Endothelial cell of umbilical vein (primary cell): ENCODE results near the gene ETV3L. TPM values are rescaled to one million over a fixed set of nuclear protein-coding genes. Genes with fewer than 3 reads are reported as not detected.

Experiments used
- BruUV-seq: library from RNA; stranded (reverse); fragments of 400-500 nt; replicated peaks from 2 replicates; lab custom pipeline; 2021; lab: Mats Ljungman, UMichigan
- CTCF ChIA-PET: fragments of 300-600, 350-600 bp; sonication (Branson Sonifier 250); formaldehyde crosslinking; loops from one replicate; lab custom pipeline; 2021; ENCODE audit warnings: antibody characterized with exemption, inconsistent platforms; lab: Charles Lee
- POLR2A ChIA-PET: fragments of 300-600, 350-600 bp; sonication (Branson Sonifier 250); formaldehyde crosslinking; loops from one replicate; lab custom pipeline; 2021; ENCODE audit warnings: antibody characterized with exemption, inconsistent platforms; lab: Charles Lee
- DNase-seq: peaks from one replicate; pipeline ENCODE4 v3.0.0-alpha.2; 2011; ENCODE audit warnings: low read depth, low spot score
- FAIRE-seq: peaks from 2 replicates; lab custom pipeline; 2011; peaks lifted over from hg19 to GRCh38; lab: Jason Lieb, UNC
- H2AFZ ChIP-seq: 2 replicates; pipeline ENCODE4 v1.6.0; 2012; ENCODE audit warnings: low read depth, low read length, control low read depth, inconsistent platforms
- H3K27ac ChIP-seq: 2 replicates; pipeline ENCODE4 v1.5.1; 2011; ENCODE audit warnings: low read depth, mild to moderate bottlenecking, control low read depth, low read length, moderate library complexity; ENCODE audit not compliant: insufficient read depth
- H3K27me3 ChIP-seq, 2 experiments: 2 replicates each; pipeline versions ENCODE4 v1.6.0 to v1.6.1; 2011; ENCODE audit warnings: low read length in 2 of 2, mixed read lengths in 1 of 2; ENCODE audit not compliant: control insufficient read depth in 2 of 2, insufficient read depth in 2 of 2
- H3K36me3 ChIP-seq, 2 experiments: 2 replicates in 1 of 2; 3 replicates in 1 of 2; pipeline ENCODE4 v1.5.1; 2011; ENCODE audit warnings: low read length in 2 of 2, mild to moderate bottlenecking in 1 of 2, moderate library complexity in 1 of 2; ENCODE audit not compliant: control insufficient read depth in 2 of 2, insufficient read depth in 2 of 2; ENCODE audit errors: extremely low read depth in 1 of 2
- H3K4me1 ChIP-seq: 3 replicates; pipeline ENCODE4 v1.5.1; 2011; ENCODE audit warnings: mild to moderate bottlenecking, low read length; ENCODE audit not compliant: control insufficient read depth, insufficient read depth; ENCODE audit errors: extremely low read depth
- H3K4me2 ChIP-seq: 2 replicates; pipeline ENCODE4 v1.6.1; 2011; ENCODE audit warnings: low read length, control low read depth, mixed read lengths; ENCODE audit not compliant: insufficient read depth
- H3K4me3 ChIP-seq, 3 experiments: fragments of 200-600 bp in 1 of 3; sonication (generic), shearing (Covaris generic) in 1 of 3; replicated peaks in 1 of 3; 2 replicates each; pipeline ENCODE4 v1.5.1; 2011 to 2016; ENCODE audit warnings: control low read depth in 3 of 3, low read length in 3 of 3, mild to moderate bottlenecking in 2 of 3, inconsistent platforms in 1 of 3, low read depth in 1 of 3, moderate library complexity in 1 of 3; ENCODE audit not compliant: insufficient read depth in 1 of 3
- H3K79me2 ChIP-seq: 2 replicates; pipeline ENCODE4 v1.6.0; 2012; ENCODE audit warnings: low read length, inconsistent platforms; ENCODE audit not compliant: control insufficient read depth, insufficient read depth
- H3K9ac ChIP-seq: replicated peaks from 2 replicates; pipeline ENCODE3; 2011; ENCODE audit warnings: low read length, control low read depth; ENCODE audit not compliant: insufficient read depth; ENCODE audit errors: extremely low read depth
- H3K9me1 ChIP-seq: replicated peaks from 3 replicates; pipeline ENCODE4 v1.6.0; 2011; ENCODE audit warnings: mild to moderate bottlenecking, low read length; ENCODE audit not compliant: control insufficient read depth, insufficient read depth; ENCODE audit errors: extremely low read depth
- H3K9me3 ChIP-seq: replicated peaks from 2 replicates; pipeline ENCODE4 v1.5.1; 2012; ENCODE audit warnings: low read length, inconsistent platforms; ENCODE audit not compliant: control insufficient read depth, insufficient read depth
- H4K20me1 ChIP-seq: replicated peaks from 2 replicates; pipeline ENCODE3; 2011; ENCODE audit warnings: mild to moderate bottlenecking, low read length; ENCODE audit not compliant: control insufficient read depth, insufficient read depth; ENCODE audit errors: extremely low read depth
- EZH2 ChIP-seq: IDR thresholded peaks from 2 replicates; pipeline ENCODE4 v1.6.1; 2012; ENCODE audit warnings: borderline replicate concordance, low read depth, mild to moderate bottlenecking, moderate library complexity, low read length, inconsistent platforms; ENCODE audit not compliant: severe bottlenecking
- FOS ChIP-seq: IDR thresholded peaks from 2 replicates; pipeline ENCODE4 v1.6.1; 2011; ENCODE audit warnings: mild to moderate bottlenecking, low read length, moderate library complexity, borderline replicate concordance; ENCODE audit not compliant: insufficient read depth
- GATA2 ChIP-seq: IDR thresholded peaks from 2 replicates; pipeline ENCODE4 v1.7.0; 2011; ENCODE audit warnings: low read depth, mild to moderate bottlenecking, moderate library complexity, mixed read lengths, low read length; ENCODE audit not compliant: insufficient read length, insufficient read depth
- JUN ChIP-seq: IDR thresholded peaks from 2 replicates; pipeline ENCODE4 v1.6.1; 2011; ENCODE audit warnings: borderline replicate concordance, low read depth; ENCODE audit not compliant: insufficient read length, insufficient read depth
- MYC ChIP-seq: IDR thresholded peaks from one replicate; pipeline ENCODE4 v1.6.1; 2011; ENCODE audit warnings: mild to moderate bottlenecking, low read depth, low read length
- POLR2A ChIP-seq: IDR thresholded peaks from 2 replicates; pipeline ENCODE4 v1.6.1; 2012; ENCODE audit warnings: low read depth, mild to moderate bottlenecking, control low read depth, low read length
- POLR2AphosphoS5 ChIP-seq: IDR thresholded peaks from 2 replicates; pipeline ENCODE4 v1.6.1; 2012; ENCODE audit warnings: low read depth, mild to moderate bottlenecking, control low read depth, low read length, moderate library complexity; ENCODE audit not compliant: insufficient read depth
- dilution Hi-C: fragments of 300-500 bp; cut with MboI; formaldehyde crosslinking; loops from one replicate; pipeline ENCODE4 v1.15.0; 2019; ENCODE audit warnings: low sequenced_read_pairs; ENCODE audit not compliant: extremely low pct_ligation_motif_present
- intact Hi-C: fragments of 100-400 bp; cut with micrococcal nuclease; formaldehyde crosslinking; loops from one replicate; pipeline ENCODE4 v1.10.0; 2022
- polyA plus RNA-seq, 4 experiments: library from polyadenylated mRNA; depleted of rRNA in 3 of 4; stranded (reverse) in 3 of 4; unstranded in 1 of 4; fragments of >200 nt; gene quantifications; 2 replicates each; pipeline versions ENCODE4 v1.2.1 to v1.2.3, GENCODE V29; 2011 to 2012; ENCODE audit warnings: missing spikeins in 1 of 4
- total RNA-seq: library from RNA; stranded (reverse); gene quantifications from 2 replicates; pipeline ENCODE4 v1.2.3, GENCODE V29; 2021
- TF ChIP-seq, protein P1 (sequence below), 2 donors: IDR thresholded peaks; 1 replicate in 1 of 2; 2 replicates in 1 of 2; pipeline ENCODE4 v1.5.1; 2011; ENCODE audit warnings: low read length in 2 of 2, mild to moderate bottlenecking in 2 of 2, moderate library complexity in 2 of 2, control low read depth in 1 of 2, inconsistent platforms in 1 of 2, low read depth in 1 of 2; ENCODE audit not compliant: insufficient read depth in 1 of 2; ENCODE audit errors: extremely low read depth in 1 of 2
- TF ChIP-seq, protein P2 (sequence below): IDR thresholded peaks from 2 replicates; pipeline ENCODE4 v1.6.1; 2011; ENCODE audit not compliant: insufficient read depth, insufficient read length

ETV3L gene
- total and polyA plus RNA-seq, 2 donors (not counting 3 experiments of a cell fraction or from before 2014, with no cell fraction given), result not detected

DNA sequence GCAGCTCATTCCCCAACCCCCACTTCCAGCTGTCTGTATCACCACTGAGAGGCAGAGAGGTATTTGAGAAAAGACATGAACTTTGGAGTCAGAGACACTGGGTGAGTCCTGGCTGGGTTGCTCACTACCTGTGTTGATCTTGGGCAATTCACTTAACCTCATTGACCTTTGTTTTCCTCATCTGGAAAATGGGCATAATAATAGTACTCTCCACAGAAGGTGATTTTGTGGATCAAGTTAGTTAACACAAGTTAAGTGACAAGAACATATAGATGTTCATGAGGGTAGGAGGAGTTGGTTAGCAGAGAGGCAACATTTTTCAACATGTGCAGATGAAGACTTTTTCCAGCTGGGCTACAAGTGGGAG is 17.1 kb upstream of the ETV3L start:
- no peak overlapping the region for H2AFZ ChIP-seq

More for the DNA sequence above, 17.1 kb upstream of the ETV3L start:
- POLR2A ChIA-PET, result no interaction called here
- no peaks in the 10 kb centered on the region for H4K20me1 ChIP-seq
- no peak overlapping the region for H3K4me2 ChIP-seq
- H3K9me1 ChIP-seq, result no peaks in the 10 kb centered on the region
- H3K27me3 ChIP-seq, result peaks cover 4 to 12% of the 10 kb centered on the region in 2 experiments
- H3K4me3 ChIP-seq, result no peak overlapping the region
- DNase-seq, result no peak
- no peak overlapping the region for H3K27ac ChIP-seq
- H3K9ac ChIP-seq, result no peak overlapping the region
- FAIRE-seq, result no peak
- BruUV-seq, result no TSS peak
- H3K36me3 ChIP-seq, result no peaks in the 10 kb centered on the region
- CTCF ChIA-PET, result interaction anchor here (0.9 to 4.7 kb wide), 3 partner anchors 10 to 40 kb away, joined by 3 to 29 read pairs (median 4); no protein-coding TSS in a partner anchor
- H3K79me2 ChIP-seq, result no peaks in the 10 kb centered on the region
- no peaks in the 10 kb centered on the region for H3K4me1 ChIP-seq
- dilution Hi-C loops (no loop called here), intact Hi-C loops (no loop called here)
- TF ChIP-seq GATA2 (no peak), FOS (no peak), POLR2AphosphoS5 (no peak), JUN (no peak), EZH2 (no peak), MYC (no peak), POLR2A (no peak)
- TF ChIP-seq, protein P1, sequence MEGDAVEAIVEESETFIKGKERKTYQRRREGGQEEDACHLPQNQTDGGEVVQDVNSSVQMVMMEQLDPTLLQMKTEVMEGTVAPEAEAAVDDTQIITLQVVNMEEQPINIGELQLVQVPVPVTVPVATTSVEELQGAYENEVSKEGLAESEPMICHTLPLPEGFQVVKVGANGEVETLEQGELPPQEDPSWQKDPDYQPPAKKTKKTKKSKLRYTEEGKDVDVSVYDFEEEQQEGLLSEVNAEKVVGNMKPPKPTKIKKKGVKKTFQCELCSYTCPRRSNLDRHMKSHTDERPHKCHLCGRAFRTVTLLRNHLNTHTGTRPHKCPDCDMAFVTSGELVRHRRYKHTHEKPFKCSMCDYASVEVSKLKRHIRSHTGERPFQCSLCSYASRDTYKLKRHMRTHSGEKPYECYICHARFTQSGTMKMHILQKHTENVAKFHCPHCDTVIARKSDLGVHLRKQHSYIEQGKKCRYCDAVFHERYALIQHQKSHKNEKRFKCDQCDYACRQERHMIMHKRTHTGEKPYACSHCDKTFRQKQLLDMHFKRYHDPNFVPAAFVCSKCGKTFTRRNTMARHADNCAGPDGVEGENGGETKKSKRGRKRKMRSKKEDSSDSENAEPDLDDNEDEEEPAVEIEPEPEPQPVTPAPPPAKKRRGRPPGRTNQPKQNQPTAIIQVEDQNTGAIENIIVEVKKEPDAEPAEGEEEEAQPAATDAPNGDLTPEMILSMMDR (IDR thresholded peaks at IDR 0.05; ENCODE audit: extremely low read depth in 1 of 2, insufficient read depth in 1 of 2, low read depth in 1 of 2, low read length in 2 of 2), result no peak
- TF ChIP-seq, protein P2, sequence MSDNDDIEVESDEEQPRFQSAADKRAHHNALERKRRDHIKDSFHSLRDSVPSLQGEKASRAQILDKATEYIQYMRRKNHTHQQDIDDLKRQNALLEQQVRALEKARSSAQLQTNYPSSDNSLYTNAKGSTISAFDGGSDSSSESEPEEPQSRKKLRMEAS, result no peak
- H3K9me3 ChIP-seq, result no peaks in the 10 kb centered on the region
